Progenitor cell of endocrine pancreas (in vitro differentiated cells): Measurements from ENCODE around the gene CNTN1. TPM values are rescaled to one million over a fixed set of nuclear protein-coding genes. Genes with fewer than 3 reads are reported as not detected.

Source experiments
- DNase-seq: peaks from one replicate; pipeline ENCODE4 v3.0.0; 2021; ENCODE audit warnings: low spot score; ENCODE audit not compliant: unreplicated experiment
- H3K27ac Mint-ChIP-seq: 2 replicates; pipeline ENCODE4 v1.8.0; 2021; ENCODE audit warnings: mild to moderate bottlenecking, moderate library complexity, mixed read lengths
- H3K27me3 Mint-ChIP-seq: 2 replicates; pipeline ENCODE4 v1.8.0; 2021; ENCODE audit warnings: mixed read lengths
- H3K36me3 Mint-ChIP-seq: 2 replicates; pipeline ENCODE4 v1.8.0; 2022; ENCODE audit warnings: mixed read lengths; ENCODE audit not compliant: insufficient read depth
- H3K4me1 Mint-ChIP-seq: 2 replicates; pipeline ENCODE4 v1.8.0; 2021; ENCODE audit warnings: low read depth, mixed read lengths
- H3K4me3 Mint-ChIP-seq: 2 replicates; pipeline ENCODE4 v1.8.0; 2021; ENCODE audit warnings: low read depth, mild to moderate bottlenecking, moderate library complexity, mixed read lengths
- H3K9me3 Mint-ChIP-seq: 2 replicates; pipeline ENCODE4 v1.8.0; 2021; ENCODE audit warnings: low read depth, mixed read lengths
- total RNA-seq: library from RNA; stranded (reverse); gene quantifications from 2 replicates; pipeline ENCODE4 v1.2.1, GENCODE V29; 2021
- TF ChIP-seq, protein P1 (sequence below): fragments of 200-600 bp; sonication (generic); IDR thresholded peaks from one replicate; pipeline ENCODE4 v1.5.0; 2021; ENCODE audit warnings: antibody characterized with exemption, mild to moderate bottlenecking; ENCODE audit not compliant: unreplicated experiment

CNTN1 gene
- total RNA-seq, 1 donor from 2014 or later: 3.1 TPM

DNA sequence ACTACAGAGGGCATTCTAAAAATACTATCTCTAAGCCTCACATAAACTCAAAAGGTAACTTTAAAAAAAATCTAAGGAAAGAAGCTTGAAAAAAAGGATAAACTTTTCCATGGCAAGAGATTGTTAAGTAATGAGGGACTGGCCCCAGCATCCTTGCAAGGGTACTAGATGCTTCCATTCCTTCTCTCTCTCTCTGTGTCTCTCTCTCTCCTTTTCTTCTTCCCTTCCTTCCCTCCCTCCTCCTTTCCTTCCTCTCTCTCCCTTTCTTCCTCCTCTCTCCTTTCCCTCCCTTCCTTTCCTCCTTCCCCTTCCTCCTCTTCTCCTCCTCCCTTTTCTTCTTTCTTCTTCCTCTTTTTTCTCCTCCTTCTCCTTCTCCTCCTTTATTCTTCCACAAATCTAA is 23.8 kb downstream of the CNTN1 start:
- Mint-ChIP-seq H3K9me3 (no peaks in the 10 kb centered on the region), H3K4me1 (peaks cover 5% of the 10 kb centered on the region), H3K27ac (no peak overlapping the region), H3K36me3 (no peaks in the 10 kb centered on the region), H3K4me3 (no peak overlapping the region), H3K27me3 (no peaks in the 10 kb centered on the region)
- TF ChIP-seq, protein P1, sequence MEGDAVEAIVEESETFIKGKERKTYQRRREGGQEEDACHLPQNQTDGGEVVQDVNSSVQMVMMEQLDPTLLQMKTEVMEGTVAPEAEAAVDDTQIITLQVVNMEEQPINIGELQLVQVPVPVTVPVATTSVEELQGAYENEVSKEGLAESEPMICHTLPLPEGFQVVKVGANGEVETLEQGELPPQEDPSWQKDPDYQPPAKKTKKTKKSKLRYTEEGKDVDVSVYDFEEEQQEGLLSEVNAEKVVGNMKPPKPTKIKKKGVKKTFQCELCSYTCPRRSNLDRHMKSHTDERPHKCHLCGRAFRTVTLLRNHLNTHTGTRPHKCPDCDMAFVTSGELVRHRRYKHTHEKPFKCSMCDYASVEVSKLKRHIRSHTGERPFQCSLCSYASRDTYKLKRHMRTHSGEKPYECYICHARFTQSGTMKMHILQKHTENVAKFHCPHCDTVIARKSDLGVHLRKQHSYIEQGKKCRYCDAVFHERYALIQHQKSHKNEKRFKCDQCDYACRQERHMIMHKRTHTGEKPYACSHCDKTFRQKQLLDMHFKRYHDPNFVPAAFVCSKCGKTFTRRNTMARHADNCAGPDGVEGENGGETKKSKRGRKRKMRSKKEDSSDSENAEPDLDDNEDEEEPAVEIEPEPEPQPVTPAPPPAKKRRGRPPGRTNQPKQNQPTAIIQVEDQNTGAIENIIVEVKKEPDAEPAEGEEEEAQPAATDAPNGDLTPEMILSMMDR: no peak
- no peak for DNase-seq

DNA sequence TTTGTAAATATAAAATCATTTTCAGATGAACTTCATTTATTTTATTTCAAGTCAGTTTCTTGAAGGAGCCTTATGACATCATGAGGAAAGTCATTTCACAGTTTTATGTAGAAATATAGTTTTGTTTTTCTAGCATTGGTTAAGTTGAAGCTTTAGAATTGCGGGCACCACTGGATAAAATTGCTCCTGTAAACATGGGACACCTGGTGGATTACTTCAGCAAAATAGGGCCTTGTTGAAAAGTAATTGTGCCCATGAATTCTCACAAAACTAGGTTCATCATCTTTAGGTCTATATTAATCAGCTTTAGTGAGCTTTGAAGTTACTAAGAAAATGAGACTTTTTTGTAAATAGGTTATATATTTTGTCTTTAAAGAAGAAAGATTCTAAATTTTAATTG is 25.3 kb downstream of the CNTN1 start:
- TF ChIP-seq, protein P1: no peak
- DNase-seq: no peak
- H3K4me3 Mint-ChIP-seq: no peak overlapping the region

DNA sequence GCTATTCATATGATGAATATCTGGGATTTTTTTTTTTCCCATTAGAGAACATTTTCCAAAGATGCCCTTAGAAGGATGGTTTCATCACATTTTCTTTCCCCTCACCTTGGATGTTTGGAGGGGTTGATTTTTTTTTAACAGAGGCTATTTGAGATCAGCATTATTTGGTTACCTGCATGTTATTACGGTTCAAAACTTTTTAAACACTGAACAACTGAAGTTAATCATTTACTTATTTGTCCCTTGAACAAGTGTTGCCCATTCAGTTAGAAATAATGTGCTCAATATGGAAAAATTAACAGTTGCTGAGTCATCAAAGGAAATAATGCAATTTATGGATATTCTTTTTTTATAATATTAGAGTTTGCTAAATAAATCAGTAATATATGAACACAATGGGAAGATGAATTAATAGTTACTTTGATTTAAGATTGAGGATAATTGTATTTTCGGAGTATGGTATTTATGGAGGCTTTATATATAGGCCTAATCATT is 26.7 kb downstream of the CNTN1 start:
- DNase-seq: no peak
- no peaks in the 10 kb centered on the region for H3K27me3 Mint-ChIP-seq
- TF ChIP-seq, protein P1: no peak
- H3K4me1 Mint-ChIP-seq: peaks cover 5% of the 10 kb centered on the region
- H3K9me3 Mint-ChIP-seq: no peaks in the 10 kb centered on the region
- H3K27ac Mint-ChIP-seq: no peak overlapping the region
- no peak overlapping the region for H3K4me3 Mint-ChIP-seq
- no peaks in the 10 kb centered on the region for H3K36me3 Mint-ChIP-seq

More for the DNA sequence above, 25.3 kb downstream of the CNTN1 start:
- Mint-ChIP-seq H3K9me3 (no peaks in the 10 kb centered on the region), H3K36me3 (no peaks in the 10 kb centered on the region), H3K27ac (no peak overlapping the region), H3K4me1 (peaks cover 5% of the 10 kb centered on the region), H3K27me3 (no peaks in the 10 kb centered on the region)

DNA sequence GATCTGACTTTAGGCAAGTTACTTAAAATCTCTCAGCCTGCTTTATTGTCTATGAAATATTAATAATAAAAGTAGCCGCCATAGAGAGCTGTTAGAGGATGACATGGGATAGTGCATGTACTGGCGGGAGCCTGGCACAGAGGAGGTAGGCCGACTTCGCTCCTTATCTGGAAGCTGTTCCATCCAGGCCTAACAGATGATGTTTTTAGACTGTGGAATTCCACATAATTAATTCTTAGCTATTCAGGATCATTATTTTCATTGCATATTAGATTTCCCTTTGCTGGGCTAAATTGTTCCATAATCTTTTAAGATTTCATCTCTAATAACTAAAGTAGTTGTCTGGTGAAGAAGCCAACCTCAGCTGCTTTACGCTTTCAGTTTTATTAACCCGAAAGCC is 30.8 kb downstream of the CNTN1 start:
- Mint-ChIP-seq H3K27ac (no peak overlapping the region), H3K4me3 (no peak overlapping the region), H3K36me3 (no peaks in the 10 kb centered on the region), H3K9me3 (no peaks in the 10 kb centered on the region), H3K4me1 (peaks cover 5% of the 10 kb centered on the region), H3K27me3 (no peaks in the 10 kb centered on the region)
- TF ChIP-seq, protein P1: no peak
- DNase-seq: no peak

DNA sequence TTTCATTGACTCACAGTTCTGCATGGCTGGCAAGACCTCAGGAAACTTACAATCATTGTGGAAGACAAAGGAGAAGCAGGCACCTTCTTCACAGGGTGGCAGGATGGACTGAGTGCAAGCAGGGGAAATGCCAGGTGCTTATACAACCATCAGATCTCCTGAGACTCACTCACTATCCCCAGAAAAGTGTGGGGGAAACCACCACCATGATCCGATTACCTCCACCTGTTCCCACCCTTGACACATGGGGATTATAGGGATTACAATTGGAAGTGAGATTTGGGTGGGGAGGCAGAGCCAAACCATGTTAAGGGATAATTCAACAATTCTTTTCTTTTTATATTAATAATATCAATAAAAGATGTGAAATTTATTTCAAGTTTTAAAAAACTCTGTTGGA is 34.1 kb downstream of the CNTN1 start:
- H3K9me3 Mint-ChIP-seq: no peaks in the 10 kb centered on the region

More for the DNA sequence above, 34.1 kb downstream of the CNTN1 start:
- no peaks in the 10 kb centered on the region for H3K4me1 Mint-ChIP-seq
- TF ChIP-seq, protein P1: no peak
- no peak for DNase-seq
- H3K27me3 Mint-ChIP-seq: no peaks in the 10 kb centered on the region
- no peaks in the 10 kb centered on the region for H3K36me3 Mint-ChIP-seq
- no peak overlapping the region for H3K4me3 Mint-ChIP-seq
- H3K27ac Mint-ChIP-seq: no peak overlapping the region
